Measurements from ENCODE around the gene RBM38.

Gene RBM38

GRCh38 chr20:57458400-57459160 is 67.4 kb downstream of the RBM38 start:
- no peak for DNase-seq
